ENCODE measurements around the gene ISG15.

Gene ISG15

DNA sequence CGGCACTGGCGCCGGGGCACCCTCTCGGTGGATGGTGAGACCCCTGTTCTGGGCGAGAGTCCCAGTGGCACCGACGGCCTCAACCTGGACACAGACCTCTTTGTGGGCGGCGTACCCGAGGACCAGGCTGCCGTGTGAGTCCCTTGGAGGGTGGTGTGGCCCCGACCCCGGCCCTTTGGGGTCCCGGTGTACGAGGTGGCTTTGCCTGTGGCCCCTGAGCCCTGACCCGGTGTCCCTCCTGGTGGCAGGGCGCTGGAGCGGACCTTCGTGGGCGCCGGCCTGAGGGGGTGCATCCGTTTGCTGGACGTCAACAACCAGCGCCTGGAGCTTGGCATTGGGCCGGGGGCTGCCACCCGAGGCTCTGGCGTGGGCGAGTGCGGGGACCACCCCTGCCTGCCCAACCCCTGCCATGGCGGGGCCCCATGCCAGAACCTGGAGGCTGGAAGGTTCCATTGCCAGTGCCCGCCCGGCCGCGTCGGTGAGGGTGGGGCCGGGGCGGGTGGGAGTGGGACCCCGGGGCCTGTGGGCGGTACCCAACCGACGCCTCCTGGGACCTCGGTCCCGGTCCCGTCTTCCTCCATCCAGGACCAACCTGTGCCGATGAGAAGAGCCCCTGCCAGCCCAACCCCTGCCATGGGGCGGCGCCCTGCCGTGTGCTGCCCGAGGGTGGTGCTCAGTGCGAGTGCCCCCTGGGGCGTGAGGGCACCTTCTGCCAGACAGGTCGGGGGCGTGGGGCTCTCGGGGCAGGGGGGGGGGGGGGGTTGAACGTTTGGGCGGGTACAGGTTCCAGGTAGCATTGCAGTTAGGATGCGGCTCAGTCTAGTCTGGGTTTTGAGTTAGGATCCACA is 36.2 kb downstream of the ISG15 start:
- H3K79me1 ChIP-seq (ENCODE audit: low read length), result no peaks in the 10 kb centered on the region
- no CpG with 5 or more reads among the region's 57 CpGs for WGBS (ENCODE audit: extremely low coverage, insufficient coverage, insufficient read length)
- H3K27ac ChIP-seq (ENCODE audit: low read depth, low read length), result no peak overlapping the region
- no peak overlapping the region for H3K4me2 ChIP-seq (ENCODE audit: low read length)
- H3K79me2 ChIP-seq (ENCODE audit: control insufficient read depth, insufficient read depth, low read length, poor library complexity), result no peaks in the 10 kb centered on the region
- no peak overlapping the region for H3K4me3 ChIP-seq (ENCODE audit: low read depth, low read length)
- no peak overlapping the region for H2AK5ac ChIP-seq (ENCODE audit: low read length)
- H4K8ac ChIP-seq (ENCODE audit: low read depth, low read length), result no peak overlapping the region
- H2BK120ac ChIP-seq (ENCODE audit: insufficient read depth, low read length, poor library complexity), result no peak overlapping the region
- H3K27me3 ChIP-seq (ENCODE audit: insufficient read depth, low read length), result no peaks in the 10 kb centered on the region
- peaks cover 88% of the 10 kb centered on the region in 2 experiments for H3K36me3 ChIP-seq (ENCODE audit: control insufficient read depth in 1 of 2, insufficient read depth in 2 of 2, low read length in 2 of 2)
- H3K18ac ChIP-seq (ENCODE audit: low read length), result no peak overlapping the region
- no peak overlapping the region for H3K14ac ChIP-seq (ENCODE audit: low read length)
- no peak overlapping the region for H4K12ac ChIP-seq (ENCODE audit: low read depth, low read length)
- no peak overlapping the region for H3K4ac ChIP-seq (ENCODE audit: low read depth, low read length)
- no peak for DNase-seq
- H2BK12ac ChIP-seq (ENCODE audit: low read length), result no peak overlapping the region
- peaks cover 13% of the 10 kb centered on the region for H3K9me3 ChIP-seq (ENCODE audit: insufficient read depth, low read depth, low read length)
- no peak overlapping the region for H2BK5ac ChIP-seq (ENCODE audit: low read depth, low read length, poor library complexity)
- no peak overlapping the region for H3K9ac ChIP-seq (ENCODE audit: low read length)
- no peak overlapping the region for H4K91ac ChIP-seq (ENCODE audit: low read depth, low read length)
- H3K23ac ChIP-seq (ENCODE audit: low read length), result no peak overlapping the region
- H3K4me1 ChIP-seq (ENCODE audit: control insufficient read depth in 1 of 2, insufficient read depth in 2 of 2, low read length in 2 of 2), result no peaks in the 10 kb centered on the region
- no peak overlapping the region for H2AFZ ChIP-seq (ENCODE audit: insufficient read depth, low read length, poor library complexity)

- H3K27ac ChIP-seq (ENCODE audit: low read depth, low read length), result no peak overlapping the region
- no peak overlapping the region for H3K9ac ChIP-seq (ENCODE audit: low read length)
- no peaks in the 10 kb centered on the region for H3K27me3 ChIP-seq (ENCODE audit: insufficient read depth, low read length)
- no peak overlapping the region for H3K23ac ChIP-seq (ENCODE audit: low read length)
- H4K12ac ChIP-seq (ENCODE audit: low read depth, low read length), result no peak overlapping the region
- whole genome bisulfite sequencing (ENCODE audit: extremely low coverage, insufficient coverage, insufficient read length), result no CpG with 5 or more reads among the region's 32 CpGs
- no peak overlapping the region for H3K18ac ChIP-seq (ENCODE audit: low read length)
- no peaks in the 10 kb centered on the region for H3K79me2 ChIP-seq (ENCODE audit: control insufficient read depth, insufficient read depth, low read length, poor library complexity)
- H3K36me3 ChIP-seq (ENCODE audit: control insufficient read depth in 1 of 2, insufficient read depth in 2 of 2, low read length in 2 of 2), result peaks cover 87 to 88% of the 10 kb centered on the region in 2 experiments
- no peak overlapping the region for H2BK5ac ChIP-seq (ENCODE audit: low read depth, low read length, poor library complexity)
- H3K79me1 ChIP-seq (ENCODE audit: low read length), result no peaks in the 10 kb centered on the region
- no peaks in the 10 kb centered on the region for H3K4me1 ChIP-seq (ENCODE audit: control insufficient read depth in 1 of 2, insufficient read depth in 2 of 2, low read length in 2 of 2)
- H4K91ac ChIP-seq (ENCODE audit: low read depth, low read length), result no peak overlapping the region
- no peak overlapping the region for H2BK12ac ChIP-seq (ENCODE audit: low read length)
- H3K14ac ChIP-seq (ENCODE audit: low read length), result no peak overlapping the region
- H2AFZ ChIP-seq (ENCODE audit: insufficient read depth, low read length, poor library complexity), result no peak overlapping the region
- no peak overlapping the region for H3K4ac ChIP-seq (ENCODE audit: low read depth, low read length)
- no peak overlapping the region for H4K8ac ChIP-seq (ENCODE audit: low read depth, low read length)
- no peak for DNase-seq
- H3K9me3 ChIP-seq (ENCODE audit: insufficient read depth, low read depth, low read length), result peaks cover 13% of the 10 kb centered on the region
- H2AK5ac ChIP-seq (ENCODE audit: low read length), result no peak overlapping the region
- H3K4me3 ChIP-seq (ENCODE audit: low read depth, low read length), result no peak overlapping the region
- no peak overlapping the region for H2BK120ac ChIP-seq (ENCODE audit: insufficient read depth, low read length, poor library complexity)
- no peak overlapping the region for H3K4me2 ChIP-seq (ENCODE audit: low read length)
These were observed 37.3 kb downstream of the ISG15 start for GRCh38 chr1:1050577-1051052.

GRCh38 chr1:1051127-1051810 is 38.0 kb downstream of the ISG15 start:
- Histone ChIP-seq H2BK12ac (ENCODE audit: low read length) (no peak overlapping the region), H3K27me3 (ENCODE audit: insufficient read depth, low read length) (no peaks in the 10 kb centered on the region), H3K9me3 (ENCODE audit: insufficient read depth, low read depth, low read length) (peaks cover 15% of the 10 kb centered on the region), H3K23ac (ENCODE audit: low read length) (no peak overlapping the region), H3K79me2 (ENCODE audit: control insufficient read depth, insufficient read depth, low read length, poor library complexity) (no peaks in the 10 kb centered on the region), H3K9ac (ENCODE audit: low read length) (no peak overlapping the region), H3K36me3 (ENCODE audit: control insufficient read depth in 1 of 2, insufficient read depth in 2 of 2, low read length in 2 of 2) (peaks cover 80 to 83% of the 10 kb centered on the region in 2 experiments), H3K4me3 (ENCODE audit: low read depth, low read length) (no peak overlapping the region), H3K27ac (ENCODE audit: low read depth, low read length) (no peak overlapping the region), H2AFZ (ENCODE audit: insufficient read depth, low read length, poor library complexity) (no peak overlapping the region), H3K79me1 (ENCODE audit: low read length) (no peaks in the 10 kb centered on the region), H2BK5ac (ENCODE audit: low read depth, low read length, poor library complexity) (no peak overlapping the region), H3K18ac (ENCODE audit: low read length) (no peak overlapping the region), H3K4ac (ENCODE audit: low read depth, low read length) (no peak overlapping the region), H2BK120ac (ENCODE audit: insufficient read depth, low read length, poor library complexity) (no peak overlapping the region), H4K8ac (ENCODE audit: low read depth, low read length) (no peak overlapping the region), H3K4me1 (ENCODE audit: control insufficient read depth in 1 of 2, insufficient read depth in 2 of 2, low read length in 2 of 2) (no peaks in the 10 kb centered on the region), H3K14ac (ENCODE audit: low read length) (no peak overlapping the region), H4K12ac (ENCODE audit: low read depth, low read length) (no peak overlapping the region), H2AK5ac (ENCODE audit: low read length) (no peak overlapping the region), H4K91ac (ENCODE audit: low read depth, low read length) (no peak overlapping the region), H3K4me2 (ENCODE audit: low read length) (no peak overlapping the region)
- no peak for DNase-seq
- no CpG with 5 or more reads among the region's 46 CpGs for WGBS (ENCODE audit: extremely low coverage, insufficient coverage, insufficient read length)

DNA sequence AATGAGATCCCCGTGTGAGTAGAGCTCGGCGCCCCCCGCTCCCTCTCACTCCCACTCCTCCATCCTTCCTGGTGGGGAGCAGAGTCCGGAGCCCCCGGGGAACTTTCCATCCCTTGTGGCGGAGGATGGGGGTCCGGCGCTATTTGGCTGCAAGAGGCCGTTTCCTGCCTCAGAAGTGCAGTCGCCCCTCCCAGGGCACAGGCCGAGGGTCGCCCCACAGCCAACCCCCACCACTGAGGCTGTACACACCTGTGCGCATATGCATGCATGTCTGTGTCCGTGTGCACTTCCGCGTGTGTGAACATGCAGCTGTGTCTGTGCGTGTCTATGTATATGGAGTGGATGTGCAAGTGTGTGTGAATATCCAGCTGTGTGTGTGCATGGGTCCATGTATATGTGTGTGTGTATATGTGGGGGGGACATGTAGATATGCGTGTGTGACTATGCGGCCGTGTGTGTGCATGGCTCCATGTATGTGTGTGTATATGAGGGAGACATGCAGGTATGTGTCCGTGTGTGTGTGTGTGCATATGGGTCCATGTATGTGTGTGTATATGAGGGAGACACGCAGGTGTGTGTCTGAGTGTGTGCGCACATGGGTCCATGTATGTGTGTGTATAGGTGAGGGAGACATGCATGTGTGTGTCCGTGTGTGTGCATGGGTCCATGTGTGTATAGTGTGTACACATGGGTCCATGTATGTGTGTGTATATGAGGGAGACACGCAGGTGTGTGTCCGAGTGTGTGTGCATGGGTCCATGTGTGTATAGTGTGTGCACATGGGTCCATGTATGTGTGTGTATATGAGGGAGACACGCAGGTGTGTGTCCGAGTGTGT is 38.9 kb downstream of the ISG15 start:
- Histone ChIP-seq H3K4ac (ENCODE audit: low read depth, low read length) (no peak overlapping the region), H3K14ac (ENCODE audit: low read length) (no peak overlapping the region), H3K79me2 (ENCODE audit: control insufficient read depth, insufficient read depth, low read length, poor library complexity) (no peaks in the 10 kb centered on the region), H3K79me1 (ENCODE audit: low read length) (no peaks in the 10 kb centered on the region), H3K18ac (ENCODE audit: low read length) (no peak overlapping the region), H4K8ac (ENCODE audit: low read depth, low read length) (no peak overlapping the region), H3K9ac (ENCODE audit: low read length) (no peak overlapping the region), H4K91ac (ENCODE audit: low read depth, low read length) (no peak overlapping the region), H3K4me3 (ENCODE audit: low read depth, low read length) (no peak overlapping the region), H3K4me2 (ENCODE audit: low read length) (no peak overlapping the region), H2BK120ac (ENCODE audit: insufficient read depth, low read length, poor library complexity) (no peak overlapping the region), H3K36me3 (ENCODE audit: control insufficient read depth in 1 of 2, insufficient read depth in 2 of 2, low read length in 2 of 2) (peaks cover 70 to 75% of the 10 kb centered on the region in 2 experiments), H3K27me3 (ENCODE audit: insufficient read depth, low read length) (no peaks in the 10 kb centered on the region), H3K27ac (ENCODE audit: low read depth, low read length) (no peak overlapping the region), H2BK12ac (ENCODE audit: low read length) (no peak overlapping the region), H2AFZ (ENCODE audit: insufficient read depth, low read length, poor library complexity) (no peak overlapping the region), H3K23ac (ENCODE audit: low read length) (no peak overlapping the region), H2BK5ac (ENCODE audit: low read depth, low read length, poor library complexity) (no peak overlapping the region), H2AK5ac (ENCODE audit: low read length) (no peak overlapping the region), H3K9me3 (ENCODE audit: insufficient read depth, low read depth, low read length) (peaks cover 18% of the 10 kb centered on the region), H4K12ac (ENCODE audit: low read depth, low read length) (no peak overlapping the region), H3K4me1 (ENCODE audit: control insufficient read depth in 1 of 2, insufficient read depth in 2 of 2, low read length in 2 of 2) (no peaks in the 10 kb centered on the region)
- no peak for DNase-seq
- no CpG with 5 or more reads among the region's 29 CpGs for WGBS (ENCODE audit: extremely low coverage, insufficient coverage, insufficient read length)
